ENCODE measurements around the gene DCST1. TPM values are rescaled to one million over a fixed set of nuclear protein-coding genes. Genes with fewer than 3 reads are reported as not detected.
A peak's percentile ranks its signal among the peaks of the same experiment; 100 is the strongest.

The DCST1 gene
- total RNA-seq, 1 donor from 2014 or later: 0.31 TPM

DNA sequence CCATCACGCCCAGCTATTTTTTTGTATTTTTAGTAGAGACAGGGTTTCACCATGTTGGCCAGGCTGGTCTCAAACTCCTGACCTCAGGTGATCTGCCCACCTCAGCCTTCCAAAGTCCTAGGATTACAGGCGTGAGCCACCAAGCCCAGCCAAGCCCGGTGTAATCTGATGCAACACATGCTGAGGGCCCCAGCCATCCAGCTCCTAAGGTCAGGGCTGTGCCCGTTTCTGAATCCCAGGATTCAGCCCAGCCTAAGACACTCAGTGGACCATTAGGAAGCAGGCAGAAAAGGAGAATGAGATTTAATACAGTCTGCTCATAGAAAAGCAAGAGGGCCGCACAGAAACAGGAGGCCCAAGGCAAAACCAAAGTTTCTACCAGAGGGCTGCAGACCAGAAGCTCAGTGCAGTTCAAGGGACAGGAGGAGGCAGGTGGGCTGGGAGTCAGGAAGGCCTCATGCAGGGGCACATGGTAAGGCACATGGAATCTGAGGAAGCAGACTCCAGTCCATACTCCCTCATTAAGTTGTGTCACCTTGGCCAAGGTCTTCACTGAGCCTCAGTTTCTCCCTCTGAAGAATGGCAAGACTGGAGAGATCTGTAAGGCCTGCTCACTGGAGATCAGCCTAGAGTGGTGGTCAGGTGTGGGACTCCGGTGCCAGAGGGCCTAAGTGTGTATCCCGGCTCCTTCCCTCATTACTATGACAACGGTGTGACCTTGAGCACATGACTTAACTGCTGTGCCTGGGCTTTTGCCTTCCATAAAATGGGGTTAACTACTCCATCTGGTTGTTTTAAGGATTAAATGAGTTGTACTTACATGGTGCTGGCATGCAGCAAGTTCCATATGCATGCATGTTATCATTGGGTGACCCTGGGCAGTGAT is 15.1 kb downstream of the DCST1 start:
- no peak for ATAC-seq
- DNase-seq (ENCODE audit: low spot score): no peak
- intact Hi-C loops (cut with DNase I): no loop called here

DNA sequence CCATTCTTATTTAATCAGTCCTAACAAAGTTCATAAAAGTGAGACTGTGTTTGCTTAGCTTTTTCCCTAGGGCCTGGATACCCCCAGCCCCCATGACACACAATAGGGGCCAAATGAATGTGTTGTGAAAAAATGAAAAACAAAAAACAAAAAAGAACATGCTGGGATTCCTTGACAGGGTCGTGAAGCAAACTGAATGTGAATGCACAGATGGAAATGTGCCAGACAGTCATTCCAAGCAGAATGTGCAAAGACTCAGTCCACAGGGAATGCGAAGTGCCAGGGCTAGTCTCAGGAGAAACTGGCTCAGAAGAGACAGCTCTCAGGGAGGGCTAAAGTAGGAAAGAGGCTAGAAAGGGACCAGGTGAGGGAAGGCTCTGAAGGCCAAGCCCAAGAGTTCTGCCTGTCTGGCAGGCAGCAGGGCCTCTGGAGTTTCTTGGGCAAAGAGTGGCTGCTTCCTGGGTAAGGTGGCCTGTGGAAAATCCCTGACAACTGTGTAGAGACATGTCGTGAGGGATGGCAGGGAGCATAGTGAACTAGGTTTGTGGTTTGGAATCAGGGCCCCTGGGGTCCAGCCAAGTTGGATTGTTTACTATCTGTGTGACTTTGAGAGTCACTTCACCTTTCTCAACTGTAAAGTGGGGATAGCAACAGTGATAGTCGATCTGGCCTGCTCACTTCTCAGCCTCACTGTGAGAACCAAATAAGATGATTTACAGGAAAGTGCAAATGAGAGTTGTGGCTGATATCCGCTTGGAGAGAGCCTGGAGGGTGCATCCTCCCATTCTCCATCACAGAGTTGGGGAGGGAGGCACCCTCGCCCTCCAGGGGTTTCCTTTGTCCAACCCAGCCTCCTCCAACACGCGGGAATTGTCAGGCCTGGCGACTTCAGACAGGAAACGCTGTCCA is 16.3 kb downstream of the DCST1 start:
- no peak for ATAC-seq
- DNase-seq (ENCODE audit: low spot score): no peak
- intact Hi-C loops (cut with DNase I): loop anchor here (10.0 kb wide), 1 partner anchor 95 kb away; the partner anchor contains the start of gene PBXIP1

DNA sequence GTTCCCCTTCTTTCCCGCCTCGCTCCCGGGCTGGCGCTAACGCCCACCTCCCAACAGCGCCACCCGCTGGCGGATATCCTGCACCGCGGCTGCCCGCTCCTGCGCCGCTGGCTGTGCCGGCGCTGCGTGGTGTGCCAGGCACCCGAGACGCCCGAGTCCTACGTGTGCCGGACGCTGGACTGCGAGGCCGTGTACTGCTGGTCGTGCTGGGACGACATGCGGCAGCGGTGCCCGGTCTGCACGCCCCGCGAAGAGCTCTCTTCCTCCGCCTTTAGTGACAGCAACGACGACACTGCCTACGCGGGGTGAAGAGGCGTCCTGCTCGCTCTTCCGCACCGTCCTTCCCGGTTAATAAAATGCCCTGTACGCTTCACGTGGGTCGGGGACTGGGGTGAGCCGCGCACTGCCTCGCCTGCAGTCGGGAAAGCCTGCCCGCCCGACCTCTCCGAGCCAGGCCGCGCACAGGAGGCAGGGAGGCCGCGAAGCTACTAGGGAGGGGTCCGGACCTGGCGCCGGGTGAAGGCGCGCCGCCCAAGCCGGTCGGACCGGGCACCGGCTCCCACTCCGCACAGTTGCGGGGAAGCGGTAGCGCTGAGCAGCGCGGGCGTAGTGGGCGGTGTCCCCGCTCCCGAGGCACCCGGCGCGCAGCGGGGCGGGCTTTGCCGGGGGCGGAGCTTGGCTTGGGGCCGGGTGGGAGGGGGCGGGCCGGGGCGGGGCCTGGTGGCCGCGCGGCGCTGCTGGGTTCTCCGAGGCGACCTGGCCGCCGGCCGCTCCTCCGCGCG is 17.1 kb downstream of the DCST1 start, which contains the start of gene ADAM15:
ADAM15 (plus strand) TSS at position 757 of the 782 bp plus-strand sequence. CDS start 71 bp downstream, outside the sequence.
- DNase-seq (ENCODE audit: low spot score): peak; percentile 93
- intact Hi-C loops (cut with DNase I): loop anchor here (10.0 kb wide), 1 partner anchor 96 kb away; the partner anchor contains the start of gene PBXIP1

DNA sequence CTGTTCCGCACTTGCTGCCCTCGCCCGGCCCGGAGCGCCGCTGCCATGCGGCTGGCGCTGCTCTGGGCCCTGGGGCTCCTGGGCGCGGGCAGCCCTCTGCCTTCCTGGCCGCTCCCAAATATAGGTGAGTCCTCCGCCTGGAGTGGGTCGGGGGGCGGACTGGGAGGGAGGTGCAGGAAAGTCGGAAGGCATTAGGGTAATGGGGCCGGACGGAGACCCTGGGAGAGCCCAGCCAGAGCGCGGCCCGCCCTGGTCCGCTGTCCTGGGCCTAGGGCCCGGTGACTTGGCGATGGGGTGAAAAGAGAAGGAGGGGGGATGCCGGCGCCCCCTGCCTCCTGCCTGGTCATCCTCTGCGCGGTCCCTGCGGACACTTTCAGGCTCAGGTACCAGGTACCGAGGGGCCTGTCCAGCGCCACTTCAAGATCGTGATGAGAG is 17.7 kb downstream of the DCST1 start:
- no peak for DNase-seq (ENCODE audit: low spot score)
- intact Hi-C loops (cut with DNase I): loop anchor here (10.0 kb wide), 1 partner anchor 97 kb away; the partner anchor contains the start of gene PBXIP1
- ATAC-seq: peak; percentile 23

More for the DNA sequence above, 17.1 kb downstream of the DCST1 start, which contains the start of gene ADAM15:
- ATAC-seq: peak; percentile 81

DNA sequence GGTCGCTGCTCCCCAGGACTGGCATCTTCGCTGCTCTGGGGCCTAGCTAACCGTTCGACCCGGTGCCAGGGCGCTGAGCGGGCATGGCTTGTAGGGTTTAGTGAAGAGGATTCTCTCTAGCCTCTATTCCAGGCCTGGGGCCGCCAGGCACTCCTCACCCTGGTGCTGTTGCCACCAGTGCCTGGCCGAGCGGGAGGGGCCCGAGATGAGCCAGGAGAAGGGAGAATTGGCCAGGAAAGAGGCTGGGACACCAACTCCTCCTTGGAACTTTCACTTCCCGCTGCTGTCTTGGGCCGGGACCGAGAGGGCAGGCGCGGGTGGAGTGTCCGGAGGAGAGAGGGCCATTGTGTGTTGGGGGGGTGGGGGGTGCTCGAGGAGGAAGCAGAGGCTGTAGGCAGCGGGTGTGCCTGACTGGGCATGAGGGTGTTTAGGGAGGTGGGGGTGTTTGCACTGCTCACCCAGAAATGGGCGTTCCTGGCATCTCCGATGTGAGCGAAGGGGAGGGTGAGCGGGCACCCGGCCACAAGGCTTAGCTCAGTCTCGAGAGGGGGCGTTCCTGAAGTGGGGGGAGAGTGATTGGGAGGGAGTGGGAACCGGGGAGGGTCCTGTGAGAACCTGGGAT is 18.3 kb downstream of the DCST1 start:
- ATAC-seq (peak; percentile 59), DNase-seq (ENCODE audit: low spot score) (peak; percentile 75)
- intact Hi-C loops (cut with DNase I): loop anchor here (1.0 to 10.0 kb wide), 2 partner anchors 97 to 493 kb away; partner anchors contain the start of gene PBXIP1

DNA sequence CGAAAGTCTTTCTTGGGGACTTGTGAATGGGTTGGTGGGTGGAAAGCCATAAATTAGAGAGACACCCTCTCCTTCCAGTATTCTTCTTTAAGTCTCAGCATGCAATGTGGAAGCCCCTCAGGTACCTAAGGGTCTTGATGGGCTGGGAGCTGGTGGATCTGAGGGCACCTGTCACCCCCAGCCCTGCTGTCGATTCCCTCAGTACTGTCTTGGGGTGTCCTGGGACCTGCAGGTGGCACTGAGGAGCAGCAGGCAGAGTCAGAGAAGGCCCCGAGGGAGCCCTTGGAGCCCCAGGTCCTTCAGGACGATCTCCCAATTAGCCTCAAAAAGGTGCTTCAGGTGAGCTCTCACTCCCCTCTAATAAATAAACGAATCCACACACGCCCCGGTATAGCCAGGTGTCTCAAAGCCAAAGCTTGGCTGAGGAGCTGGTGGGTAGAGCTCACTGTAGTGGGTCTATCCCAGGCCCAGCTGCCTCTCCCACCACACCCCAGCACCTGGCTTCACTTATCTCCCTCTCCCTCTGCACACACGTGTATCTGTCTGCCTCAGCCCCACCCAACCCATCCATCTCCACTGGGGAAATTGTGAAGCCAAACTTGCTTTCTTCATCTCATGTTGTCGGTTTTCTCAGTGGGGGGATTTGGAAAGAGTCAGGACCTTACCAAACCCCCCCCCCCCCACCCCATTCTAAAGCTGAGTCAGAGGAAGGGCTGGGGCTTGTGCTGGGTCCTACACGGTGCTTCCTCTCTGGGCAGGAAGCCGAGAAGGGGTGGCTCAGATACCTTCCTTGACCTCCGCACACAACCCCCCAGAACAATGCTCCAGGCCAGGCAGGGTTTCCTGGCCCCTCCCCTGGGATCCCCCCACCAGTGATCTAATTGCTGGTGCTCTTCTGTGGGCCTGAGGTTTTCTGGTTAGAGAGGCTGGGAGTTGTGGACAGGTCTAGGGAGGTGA is 19.1 kb downstream of the DCST1 start:
- ATAC-seq (no peak), DNase-seq (ENCODE audit: low spot score) (no peak)
- intact Hi-C loops (cut with DNase I): loop anchor here (1.0 to 10.0 kb wide), 2 partner anchors 98 to 493 kb away; partner anchors contain the start of gene PBXIP1

DNA sequence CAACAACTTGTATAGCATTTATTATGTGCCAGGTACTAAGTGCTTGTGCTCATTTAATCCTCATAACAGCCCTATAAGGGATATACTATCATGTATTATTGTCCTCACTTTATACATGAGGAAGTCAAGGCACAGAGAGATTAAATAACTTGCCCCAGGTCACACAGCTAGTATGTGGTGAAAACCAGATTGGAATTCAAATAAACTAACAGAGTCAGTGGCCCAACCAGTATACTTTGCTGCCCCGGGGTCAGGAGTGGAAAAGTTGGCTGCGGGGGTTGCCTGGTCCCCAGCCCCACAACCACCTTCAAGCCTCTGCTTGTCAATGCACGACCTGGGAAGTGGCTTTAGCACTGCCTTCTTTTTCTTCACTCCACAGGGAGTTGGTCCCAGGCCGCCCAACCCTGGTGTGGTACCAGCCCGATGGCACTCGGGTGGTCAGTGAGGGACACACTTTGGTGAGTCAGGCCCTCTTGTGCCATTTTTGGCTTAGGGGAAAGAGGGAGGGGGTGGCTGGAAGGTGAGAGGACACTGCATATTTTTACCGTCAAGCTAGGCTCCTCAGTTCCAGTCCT is 20.0 kb downstream of the DCST1 start:
- intact Hi-C loops (cut with DNase I): loop anchor here (10.0 kb wide), 1 partner anchor 99 kb away; the partner anchor contains the start of gene PBXIP1
- DNase-seq (ENCODE audit: low spot score) (no peak), ATAC-seq (no peak)

DNA sequence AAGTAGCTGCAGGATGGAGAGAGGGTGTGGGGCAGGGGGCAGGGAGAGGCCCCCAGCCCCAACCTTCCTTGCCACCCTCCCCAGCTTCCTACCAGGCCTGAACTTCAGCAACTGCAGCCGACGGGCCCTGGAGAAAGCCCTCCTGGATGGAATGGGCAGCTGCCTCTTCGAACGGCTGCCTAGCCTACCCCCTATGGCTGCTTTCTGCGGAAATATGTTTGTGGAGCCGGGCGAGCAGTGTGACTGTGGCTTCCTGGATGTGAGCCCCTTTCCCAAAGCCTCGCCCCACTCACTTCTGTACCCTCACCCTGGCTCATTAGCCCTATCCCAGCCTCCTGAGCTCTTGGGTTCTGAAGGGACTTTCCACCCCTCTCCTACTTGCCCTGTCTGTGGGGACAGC is 23.5 kb downstream of the DCST1 start:
- intact Hi-C loops (cut with DNase I): loop anchor here (10.0 kb wide), 1 partner anchor 102 kb away; the partner anchor contains the start of gene PBXIP1
- DNase-seq (ENCODE audit: low spot score) (no peak), ATAC-seq (no peak)

DNA sequence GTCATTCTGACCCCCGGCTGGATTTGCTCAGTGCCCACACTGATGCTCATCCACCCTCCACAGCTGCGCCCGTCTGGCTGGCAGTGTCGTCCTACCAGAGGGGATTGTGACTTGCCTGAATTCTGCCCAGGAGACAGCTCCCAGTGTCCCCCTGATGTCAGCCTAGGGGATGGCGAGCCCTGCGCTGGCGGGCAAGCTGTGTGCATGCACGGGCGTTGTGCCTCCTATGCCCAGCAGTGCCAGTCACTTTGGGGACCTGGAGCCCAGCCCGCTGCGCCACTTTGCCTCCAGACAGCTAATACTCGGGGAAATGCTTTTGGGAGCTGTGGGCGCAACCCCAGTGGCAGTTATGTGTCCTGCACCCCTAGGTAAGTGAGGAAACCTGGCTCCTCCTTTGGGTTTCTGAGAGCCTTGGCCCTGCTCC is 24.2 kb downstream of the DCST1 start:
- ATAC-seq (no peak), DNase-seq (ENCODE audit: low spot score) (no peak)
- intact Hi-C loops (cut with DNase I): loop anchor here (10.0 kb wide), 1 partner anchor 103 kb away; the partner anchor contains the start of gene PBXIP1

DNA sequence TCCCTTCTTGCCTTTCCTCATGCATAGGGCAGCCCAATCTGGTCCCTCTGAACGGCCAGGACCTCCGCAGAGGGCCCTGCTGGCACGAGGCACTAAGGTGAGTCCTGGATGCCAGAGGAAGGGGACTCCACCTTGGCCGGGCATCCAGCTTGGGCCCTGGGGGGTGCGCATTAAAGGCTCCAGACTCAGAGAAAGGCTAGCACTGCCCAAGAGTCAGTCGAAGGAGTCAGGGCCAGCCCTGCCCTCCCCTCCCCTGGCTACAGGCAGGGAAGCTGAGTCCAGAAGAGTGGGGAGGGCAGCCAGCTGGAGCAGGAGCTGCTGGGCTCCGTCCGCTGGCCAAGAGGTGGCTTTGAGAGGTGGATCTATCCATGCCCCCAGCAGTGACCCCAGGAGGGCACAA is 27.1 kb downstream of the DCST1 start:
- intact Hi-C loops (cut with DNase I): no loop called here
- ATAC-seq: no peak
- no peak for DNase-seq (ENCODE audit: low spot score)

DNA sequence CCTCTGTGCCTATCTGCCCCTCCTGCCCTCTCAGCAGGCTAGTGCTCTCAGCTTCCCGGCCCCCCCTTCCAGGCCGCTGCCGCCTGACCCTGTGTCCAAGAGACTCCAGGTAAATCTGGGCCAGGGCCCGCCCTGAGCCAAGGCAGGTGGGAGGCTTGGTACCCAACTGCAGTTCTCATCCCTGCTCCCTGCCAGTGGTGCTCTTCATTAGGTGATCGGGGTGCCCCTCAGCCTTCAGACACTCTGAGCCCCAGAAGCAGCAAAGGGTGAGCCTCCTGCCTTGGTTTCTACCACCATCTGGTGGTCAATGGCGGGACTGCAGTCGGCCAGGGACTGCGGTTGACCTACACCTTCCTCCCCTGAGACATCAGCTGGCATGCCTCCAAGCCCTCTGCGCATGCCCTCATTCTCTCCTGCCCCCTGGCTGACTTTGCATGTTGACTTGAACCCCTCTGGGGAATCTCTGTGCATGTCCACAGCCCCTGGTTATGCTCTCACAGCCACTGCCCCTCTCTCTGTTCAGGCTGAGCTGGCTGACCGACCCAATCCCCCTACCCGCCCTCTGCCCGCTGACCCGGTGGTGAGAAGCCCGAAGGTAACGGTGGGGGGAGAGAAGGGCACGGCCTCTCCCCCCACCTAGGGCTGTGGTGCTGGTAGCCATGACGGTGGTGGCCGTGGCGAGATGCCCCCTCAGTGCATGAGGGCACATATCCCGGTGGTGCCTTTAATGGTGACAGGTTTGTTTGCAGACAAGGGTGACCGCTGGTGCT is 27.9 kb downstream of the DCST1 start:
- intact Hi-C loops (cut with DNase I): no loop called here
- DNase-seq (ENCODE audit: low spot score) (peak; percentile 96), ATAC-seq (peak; percentile 78)

DNA sequence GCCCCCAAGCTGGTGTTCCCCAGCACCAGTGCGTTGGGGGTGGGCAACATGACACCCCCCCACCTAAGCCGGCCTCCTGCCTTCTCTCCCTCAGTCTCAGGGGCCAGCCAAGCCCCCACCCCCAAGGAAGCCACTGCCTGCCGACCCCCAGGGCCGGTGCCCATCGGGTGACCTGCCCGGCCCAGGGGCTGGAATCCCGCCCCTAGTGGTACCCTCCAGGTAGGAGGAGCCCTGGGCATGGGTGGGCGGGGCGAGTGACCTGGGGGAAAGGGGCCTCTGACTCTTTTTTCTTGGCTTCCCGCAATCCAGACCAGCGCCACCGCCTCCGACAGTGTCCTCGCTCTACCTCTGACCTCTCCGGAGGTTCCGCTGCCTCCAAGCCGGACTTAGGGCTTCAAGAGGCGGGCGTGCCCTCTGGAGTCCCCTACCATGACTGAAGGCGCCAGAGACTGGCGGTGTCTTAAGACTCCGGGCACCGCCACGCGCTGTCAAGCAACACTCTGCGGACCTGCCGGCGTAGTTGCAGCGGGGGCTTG is 28.6 kb downstream of the DCST1 start:
- intact Hi-C loops (cut with DNase I): no loop called here
- ATAC-seq (peak; percentile 7), DNase-seq (ENCODE audit: low spot score) (no peak)

DNA sequence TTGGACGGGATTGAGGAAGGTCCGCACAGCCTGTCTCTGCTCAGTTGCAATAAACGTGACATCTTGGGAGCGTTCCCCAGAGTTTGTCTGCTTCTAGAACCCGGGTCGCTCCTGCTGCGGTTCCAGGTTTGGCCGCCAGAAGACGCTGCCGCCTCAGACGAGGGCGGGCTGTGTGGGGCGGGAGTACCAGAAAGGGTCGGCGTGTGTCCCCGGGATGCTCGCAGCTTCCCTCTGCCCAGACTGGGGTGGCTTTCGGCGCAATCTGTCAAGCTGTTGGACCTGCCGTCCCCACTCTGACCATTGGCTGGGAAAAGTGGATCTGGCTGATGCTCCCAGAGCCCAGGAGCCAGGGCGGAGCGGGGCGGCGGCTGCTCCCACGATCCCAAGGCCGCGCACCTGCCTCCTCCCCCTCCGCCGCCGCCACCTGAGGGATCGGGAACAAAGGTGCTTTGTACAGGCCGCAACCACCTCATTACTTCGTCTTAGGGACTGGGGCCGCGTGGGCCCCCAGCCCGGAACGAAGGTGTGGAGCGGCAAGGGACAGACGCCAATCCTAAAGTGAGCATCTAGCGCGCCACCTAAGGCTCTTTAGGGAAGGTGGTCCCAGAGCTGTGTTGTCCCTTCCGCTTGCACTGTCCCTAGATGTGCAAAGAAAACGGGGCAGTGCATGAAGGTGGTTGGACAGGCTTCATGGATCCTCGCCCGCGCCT is 29.2 kb downstream of the DCST1 start:
- DNase-seq (ENCODE audit: low spot score) (no peak), ATAC-seq (peak; percentile 64)
- intact Hi-C loops (cut with DNase I): no loop called here

DNA sequence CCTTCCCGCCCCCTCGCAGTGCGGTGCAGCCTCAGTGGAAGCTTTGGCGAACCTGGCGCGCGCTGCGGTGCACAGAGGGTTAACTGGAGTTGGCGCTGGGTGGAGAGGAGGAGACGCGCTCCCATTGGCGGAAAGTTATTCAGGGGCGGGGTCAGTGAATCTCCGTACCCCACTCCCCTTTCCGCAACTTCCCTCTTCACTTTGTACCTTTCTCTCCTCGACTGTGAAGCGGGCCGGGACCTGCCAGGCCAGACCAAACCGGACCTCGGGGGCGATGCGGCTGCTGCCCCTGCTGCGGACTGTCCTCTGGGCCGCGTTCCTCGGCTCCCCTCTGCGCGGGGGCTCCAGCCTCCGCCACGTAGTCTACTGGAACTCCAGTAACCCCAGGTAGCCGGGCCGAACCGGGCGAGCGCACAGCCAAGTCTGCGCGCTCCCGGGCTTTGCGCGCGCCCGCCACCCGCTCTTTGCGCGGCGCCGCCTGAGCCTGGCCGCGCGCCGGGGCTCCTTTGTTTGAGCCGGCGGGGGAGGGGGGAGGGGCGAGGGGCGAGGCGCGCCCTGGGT is 30.0 kb downstream of the DCST1 start, which contains the start of gene EFNA4:
EFNA4 (plus strand) TSS at position 191 of the 561 bp plus-strand sequence; CDS start at position 275, 84 bp downstream.
- ATAC-seq (peak; percentile 87), DNase-seq (ENCODE audit: low spot score) (peak; percentile 91)
- intact Hi-C loops (cut with DNase I): no loop called here

All from sciatic nerve (tissue), 2 donors.